PFSK-1 (cell line): ENCODE results near the gene AP3D1.

Source experiments
- POLR2AphosphoS5 ChIP-seq: IDR thresholded peaks from 2 replicates; pipeline ENCODE4 v1.6.1; 2012; ENCODE audit warnings: low read depth, mild to moderate bottlenecking, control low read depth, low read length, moderate library complexity
- REST ChIP-seq, 2 experiments: IDR thresholded peaks; 2 replicates each; pipeline versions ENCODE4 v1.6.1 to v1.8.0; 2011 to 2012; ENCODE audit warnings: low read depth in 2 of 2, low read length in 2 of 2, control low read depth in 1 of 2, inconsistent platforms in 1 of 2, mild to moderate bottlenecking in 1 of 2, moderate library complexity in 1 of 2; ENCODE audit not compliant: insufficient read depth in 1 of 2

GRCh38 chr19:2129892-2130770 lies 21.2 kb downstream of the AP3D1 start:
- TF ChIP-seq REST (IDR thresholded peaks at IDR 0.05; ENCODE audit: insufficient read depth in 1 of 2, low read depth in 2 of 2, low read length in 2 of 2), result no peak
- no peak for TF ChIP-seq POLR2AphosphoS5
